NOMO-1 treated with DMSO at 0.1 percent for 48 hours (cell line): ENCODE data around the gene DAZAP1.
"Not testable (repeated sequence)": the region's sequence is repeated elsewhere in the genome, so short reads cannot be mapped to it uniquely, and the experiment has no call there.

Experiments used
- DNase-seq: peaks from one replicate; lab custom pipeline; 2025; ENCODE audit not compliant: unreplicated experiment; lab: John Stamatoyannopoulos, UW

Gene DAZAP1

GRCh38 chr19:1439525-1440417 is 32.4 kb downstream of the DAZAP1 start:
- DNase-seq: not testable (repeated sequence)

DNA sequence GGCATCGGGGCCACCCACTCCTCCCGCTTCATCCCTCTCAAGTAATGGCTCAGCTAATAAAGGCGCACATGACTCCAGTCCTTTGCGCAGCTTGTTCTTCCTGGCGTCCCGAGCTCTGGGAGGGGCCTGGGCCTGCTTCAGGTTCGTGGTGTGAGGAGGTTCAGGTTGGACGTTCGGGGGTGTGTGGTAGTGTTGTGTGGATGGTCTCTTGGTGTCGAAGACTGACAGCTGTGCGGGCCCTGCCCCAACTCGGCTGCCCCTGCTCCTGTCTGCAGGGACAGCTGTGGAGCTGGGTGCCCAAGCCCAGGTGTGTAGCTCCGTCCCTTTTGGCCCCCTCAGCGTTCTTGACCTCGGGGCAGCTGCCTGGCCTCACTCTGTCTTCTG is 33.0 kb downstream of the DAZAP1 start:
- no peak for DNase-seq

DNA sequence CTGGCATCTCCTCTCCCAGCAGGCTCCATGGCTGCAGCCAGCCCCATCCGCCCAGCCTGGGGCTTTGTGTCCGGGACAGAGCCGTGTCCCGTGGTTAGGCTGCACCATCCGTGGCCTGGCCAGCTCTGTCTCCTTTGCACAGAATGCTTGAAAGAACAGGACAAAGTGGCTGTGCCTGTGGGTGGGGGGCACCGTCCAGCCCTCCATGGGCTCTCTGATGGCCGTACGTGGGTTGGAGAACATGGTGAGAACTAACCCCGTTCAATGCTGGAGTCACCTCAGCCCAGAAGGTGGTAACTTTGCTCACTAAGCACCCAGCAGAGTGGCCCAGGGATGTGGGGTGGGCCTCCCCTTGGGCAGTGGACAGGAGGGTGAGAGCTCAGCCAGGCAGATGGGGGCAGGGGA is 33.6 kb downstream of the DAZAP1 start:
- DNase-seq: no peak

DNA sequence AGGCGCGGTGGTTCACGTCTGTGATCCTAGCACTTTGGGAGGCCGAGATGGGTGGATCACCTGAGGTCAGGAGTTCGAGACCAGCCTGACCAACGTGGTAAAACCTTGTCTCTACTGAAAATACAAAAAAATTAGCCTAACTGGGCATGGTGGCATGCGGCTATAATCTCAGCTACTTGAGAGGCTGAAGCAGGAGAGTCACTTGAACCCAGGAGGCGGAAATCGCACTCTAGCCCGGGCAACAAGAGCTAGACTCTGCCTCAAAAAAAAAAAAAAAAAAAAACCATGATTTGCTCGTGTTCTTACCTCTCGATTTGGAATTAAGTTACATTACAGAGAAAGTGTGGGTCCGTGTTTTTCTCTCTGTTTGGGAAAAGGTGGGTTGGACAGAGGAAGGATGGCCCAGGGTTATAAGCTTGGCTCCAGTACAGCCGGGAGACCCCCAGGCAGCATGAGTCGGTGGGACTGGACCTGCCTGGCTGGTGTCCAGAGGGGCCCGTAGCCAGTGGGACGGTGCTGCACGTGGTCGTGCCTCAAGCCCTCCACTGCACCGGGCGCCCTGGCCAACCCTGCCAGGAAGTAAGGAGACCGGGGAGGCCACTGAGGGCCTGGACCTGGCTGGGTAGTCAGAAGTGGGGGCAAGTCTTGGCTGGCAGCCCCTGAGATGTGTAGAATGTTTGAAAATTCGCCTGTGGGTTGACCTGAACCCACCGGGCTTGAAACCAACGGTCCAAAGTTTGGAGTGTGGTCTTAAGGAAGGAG is 34.5 kb downstream of the DAZAP1 start:
- DNase-seq: no peak

DNA sequence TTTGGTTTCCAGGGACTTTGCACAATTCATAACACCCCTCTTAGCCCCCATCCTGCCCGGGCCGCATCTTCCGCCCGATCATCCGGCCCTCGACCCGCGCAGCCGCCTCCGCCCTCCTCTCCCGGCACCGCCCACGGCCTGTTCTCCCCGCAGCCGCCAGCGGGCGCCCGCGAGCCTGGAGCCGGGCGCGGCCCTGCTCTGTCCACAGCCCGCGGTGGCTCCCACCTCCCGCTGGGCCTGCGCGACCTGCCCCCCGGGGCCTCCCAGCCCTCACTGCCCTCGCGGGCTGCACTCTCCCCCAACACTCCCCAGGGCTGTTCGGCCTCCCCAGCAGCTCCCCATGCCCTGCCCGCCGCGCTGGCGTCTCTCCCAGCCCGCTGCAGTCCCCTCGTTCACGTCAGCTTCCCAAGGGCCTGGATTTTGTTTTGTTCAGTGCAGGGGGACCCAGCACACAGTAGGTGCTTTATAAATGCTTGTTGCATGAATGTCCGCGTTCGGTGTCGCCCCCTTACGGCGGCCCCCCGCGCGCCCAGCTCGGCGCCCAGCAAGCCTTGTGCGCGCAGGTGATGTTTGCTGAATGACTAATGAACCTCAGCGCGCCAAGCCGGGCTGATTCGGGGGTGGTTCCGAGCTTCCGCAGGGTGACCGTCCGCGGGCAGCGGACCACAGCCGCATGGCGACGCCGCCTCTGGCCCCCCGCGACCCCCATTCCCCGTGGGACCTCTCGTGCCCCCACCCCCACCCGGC is 38.0 kb downstream of the DAZAP1 start:
- peak; percentile 46 for DNase-seq

GRCh38 chr19:1445932-1446712 is 38.7 kb downstream of the DAZAP1 start:
- no peak for DNase-seq

GRCh38 chr19:1446713-1447481 is 39.5 kb downstream of the DAZAP1 start:
- DNase-seq: no peak

GRCh38 chr19:1447504-1447903 is 40.1 kb downstream of the DAZAP1 start:
- DNase-seq: no peak

- DNase-seq: no peak
Observed at GRCh38 chr19:1447944-1448343, 40.6 kb downstream of the DAZAP1 start.

GRCh38 chr19:1449467-1450442 is 42.4 kb downstream of the DAZAP1 start, which contains the start of gene APC2:
Gene APC2, plus strand, starts transcription at chr19:1450121. Its CDS starts 2,881 bp downstream, at chr19:1453002.
- DNase-seq: no peak

DNA sequence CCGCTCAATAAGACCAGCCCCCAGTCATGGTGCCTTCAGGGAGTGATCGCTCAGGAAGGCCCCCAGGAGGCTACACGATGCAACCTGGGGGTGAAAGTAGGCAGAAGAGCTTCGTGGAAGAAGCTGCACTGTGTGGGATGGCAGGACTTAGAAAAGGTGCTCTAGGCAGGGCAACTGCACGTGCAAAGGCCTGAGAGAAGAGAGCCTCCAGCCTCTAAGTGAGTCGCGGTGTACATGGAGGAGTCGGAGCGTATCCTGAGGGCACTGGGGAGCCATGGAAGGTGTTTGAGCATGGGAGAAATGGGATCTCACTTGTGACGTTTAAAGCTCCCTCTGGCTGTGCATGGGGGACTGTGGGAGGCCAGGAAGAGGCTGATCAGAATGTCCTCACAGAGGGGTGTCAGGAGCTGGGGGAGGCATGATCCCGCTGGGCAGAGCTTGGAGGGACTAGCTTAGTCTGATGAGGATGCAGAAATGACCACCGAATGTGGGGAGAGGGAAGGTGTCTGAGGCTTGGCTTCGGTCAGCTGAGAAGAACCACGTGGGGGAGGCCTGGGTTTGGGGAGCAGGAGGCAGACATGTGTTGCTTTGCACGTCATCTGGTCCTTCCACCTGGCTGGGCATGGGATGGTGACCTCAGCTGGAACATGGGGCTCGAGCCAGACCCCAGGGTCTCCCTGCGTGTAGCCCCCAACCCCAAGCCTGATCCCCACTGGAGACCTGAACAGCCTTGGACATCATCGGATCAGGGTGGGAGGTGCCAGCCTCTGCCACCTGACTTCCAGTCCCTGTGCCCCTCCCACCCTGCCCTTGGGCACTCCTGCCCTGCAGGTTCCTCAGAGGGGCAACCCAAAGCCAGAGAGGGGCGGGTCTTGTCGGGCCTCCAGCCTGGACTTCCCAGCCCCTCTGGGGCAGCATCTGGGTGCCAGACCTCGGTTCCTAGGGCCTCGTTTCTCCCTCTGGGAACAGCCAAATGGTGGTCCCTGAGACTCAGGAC is 43.6 kb downstream of the DAZAP1 start:
- no peak for DNase-seq

DNA sequence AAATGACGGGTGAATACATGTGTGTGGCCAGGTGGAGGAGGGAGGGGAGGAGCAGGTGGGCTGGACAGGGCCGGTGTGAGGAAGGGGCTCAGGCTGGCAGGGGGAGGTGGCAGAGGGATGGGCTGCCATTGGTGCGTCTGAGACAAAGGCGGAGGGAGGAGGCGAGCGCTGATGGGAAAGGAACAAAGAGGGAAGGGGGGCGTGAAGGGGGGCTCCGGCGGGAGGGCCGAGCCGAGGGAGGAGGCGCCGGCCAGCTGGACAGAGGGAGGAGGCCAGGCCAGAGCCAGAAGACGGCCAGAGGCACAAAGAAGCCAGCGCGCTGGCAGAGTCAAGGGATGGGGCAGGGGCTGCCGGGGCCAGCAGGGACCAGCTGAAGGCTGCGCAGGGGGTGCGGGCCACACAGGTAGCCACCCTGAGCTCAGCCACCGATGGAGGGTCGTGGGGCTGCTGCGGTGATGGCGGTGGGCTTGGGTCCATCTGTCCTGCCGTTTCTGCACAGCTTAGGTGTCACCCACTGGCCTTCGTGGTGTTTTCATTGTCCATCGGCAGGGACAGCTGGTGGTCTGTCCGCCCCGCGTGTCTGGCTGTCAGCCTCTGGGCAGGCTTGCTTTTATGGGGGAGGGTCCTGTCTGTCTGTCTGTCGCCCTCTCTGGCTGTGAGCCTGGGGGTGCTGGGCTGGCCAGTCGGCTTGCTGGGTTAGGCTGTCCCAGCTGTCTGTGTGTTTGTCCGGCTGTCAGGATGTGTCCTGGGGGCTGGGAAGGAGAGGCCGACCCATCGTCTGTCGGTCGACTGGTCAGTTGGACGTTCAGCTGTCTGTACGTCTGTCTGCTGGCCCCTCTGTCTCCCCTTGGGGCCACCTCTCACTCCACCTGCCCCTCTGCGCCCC is 44.8 kb downstream of the DAZAP1 start:
- DNase-seq: no peak

- DNase-seq: no peak
Observed at GRCh38 chr19:1452802-1453524, 45.6 kb downstream of the DAZAP1 start.

GRCh38 chr19:1453525-1454364 is 46.4 kb downstream of the DAZAP1 start:
- no peak for DNase-seq

GRCh38 chr19:1455002-1455335 is 47.6 kb downstream of the DAZAP1 start:
- no peak for DNase-seq
